HEK293T (cell line): ENCODE data around the gene DSCAM.

Source experiments
- ARNT ChIP-seq: fragments of 450-650 bp; IDR thresholded peaks from 2 replicates; pipeline ENCODE4 v1.6.1; 2017; ENCODE audit warnings: mild to moderate bottlenecking
- BHLHE40 ChIP-seq: fragments of 450-650 bp; IDR thresholded peaks from 2 replicates; pipeline ENCODE4 v1.6.1; 2016; ENCODE audit warnings: mild to moderate bottlenecking, moderate library complexity, borderline replicate concordance
- ELF4 ChIP-seq: fragments of 450-650 bp; IDR thresholded peaks from 2 replicates; pipeline ENCODE4 v1.6.1; 2017; ENCODE audit warnings: antibody characterized with exemption
- FOXA1 ChIP-seq: fragments of 450-650 bp; IDR thresholded peaks from 2 replicates; pipeline ENCODE4 v1.6.1; 2016; ENCODE audit warnings: mild to moderate bottlenecking
- FOXK2 ChIP-seq: fragments of 450-650 bp; IDR thresholded peaks from 2 replicates; pipeline ENCODE4 v1.6.1; 2016; ENCODE audit warnings: mild to moderate bottlenecking
- FOXM1 ChIP-seq: fragments of 450-650 bp; IDR thresholded peaks from 2 replicates; pipeline ENCODE4 v1.6.1; 2017; ENCODE audit warnings: mild to moderate bottlenecking, borderline replicate concordance
- HDGF ChIP-seq: fragments of 450-650 bp; IDR thresholded peaks from 2 replicates; pipeline ENCODE4 v1.6.1; 2017; ENCODE audit warnings: antibody characterized with exemption, borderline replicate concordance
- NFRKB ChIP-seq: fragments of 450-650 bp; IDR thresholded peaks from 2 replicates; pipeline ENCODE4 v1.6.1; 2016; ENCODE audit warnings: mild to moderate bottlenecking, moderate library complexity
- SP1 ChIP-seq: fragments of 450-650 bp; IDR thresholded peaks from 2 replicates; pipeline ENCODE4 v1.6.1; 2017
- SUZ12 ChIP-seq: fragments of 450-650 bp; IDR thresholded peaks from 2 replicates; pipeline ENCODE4 v1.6.1; 2016; ENCODE audit warnings: mild to moderate bottlenecking
- TARDBP ChIP-seq: fragments of 450-650 bp; IDR thresholded peaks from 2 replicates; pipeline ENCODE4 v1.6.1; 2016
- ZNF384 ChIP-seq: fragments of 450-650 bp; IDR thresholded peaks from 2 replicates; pipeline ENCODE4 v1.6.1; 2016

DNA sequence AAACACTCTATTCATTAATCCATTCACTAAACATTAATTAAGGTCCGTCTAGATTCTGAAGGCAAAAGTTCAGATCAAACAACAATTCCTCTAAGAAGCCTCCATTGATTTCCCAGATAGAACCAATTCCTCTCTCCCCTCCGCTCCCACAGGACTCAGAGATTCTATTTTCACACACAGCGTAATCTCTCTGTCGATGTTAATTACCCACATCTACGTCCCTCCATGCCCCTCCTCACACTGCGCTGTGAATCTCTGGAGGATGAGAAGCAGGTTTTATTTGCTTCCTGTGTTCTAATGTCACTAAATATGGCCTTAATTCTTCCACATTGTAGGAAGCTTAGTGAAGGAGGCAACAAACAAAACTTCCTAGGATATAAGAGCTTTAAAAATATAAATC is 306.7 kb downstream of the DSCAM start:
- TF ChIP-seq ZNF384 = no peak
- no peak for TF ChIP-seq BHLHE40
- TF ChIP-seq ARNT = no peak
- TF ChIP-seq FOXM1 = no peak
- TF ChIP-seq ELF4 = no peak
- no peak for TF ChIP-seq FOXK2
- TF ChIP-seq SP1 = no peak
- TF ChIP-seq TARDBP = no peak
- no peak for TF ChIP-seq SUZ12
- TF ChIP-seq HDGF = no peak
- TF ChIP-seq FOXA1 = no peak
- no peak for TF ChIP-seq NFRKB
